HG03108 (cell line): ENCODE data around the gene EEF2K.

Experiments
- ATAC-seq: cut with Tn5 transposase; IDR thresholded peaks from one replicate; pipeline ENCODE4 v1.9.1; 2021; ENCODE audit warnings: moderate library complexity; ENCODE audit not compliant: unreplicated experiment

The EEF2K gene

GRCh38 chr16:22314661-22315626 is 108.9 kb downstream of the EEF2K start:
- no peak for ATAC-seq

- no peak for ATAC-seq
Measured at GRCh38 chr16:22315979-22316378, 109.9 kb downstream of the EEF2K start.

DNA sequence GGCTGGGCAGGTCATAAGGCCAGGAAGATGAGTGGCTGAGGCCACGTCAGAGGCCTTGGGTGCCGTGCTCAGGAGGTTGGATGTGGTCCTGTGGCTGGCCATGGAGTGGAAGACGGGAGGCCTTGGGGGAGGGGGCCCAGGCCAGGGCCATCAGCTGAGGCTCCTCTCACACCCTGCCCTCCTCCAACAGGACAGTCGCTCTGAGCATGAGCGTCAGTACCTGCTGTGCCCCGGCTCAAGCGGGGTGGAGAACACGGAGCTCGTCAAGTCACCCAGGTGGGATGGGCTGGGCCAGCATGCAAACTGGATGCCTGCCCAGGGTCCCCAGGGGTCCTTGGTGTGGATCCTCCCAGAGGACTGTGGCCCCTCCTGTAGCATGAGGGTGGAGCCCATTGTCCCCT is 110.3 kb downstream of the EEF2K start:
- ATAC-seq: no peak

DNA sequence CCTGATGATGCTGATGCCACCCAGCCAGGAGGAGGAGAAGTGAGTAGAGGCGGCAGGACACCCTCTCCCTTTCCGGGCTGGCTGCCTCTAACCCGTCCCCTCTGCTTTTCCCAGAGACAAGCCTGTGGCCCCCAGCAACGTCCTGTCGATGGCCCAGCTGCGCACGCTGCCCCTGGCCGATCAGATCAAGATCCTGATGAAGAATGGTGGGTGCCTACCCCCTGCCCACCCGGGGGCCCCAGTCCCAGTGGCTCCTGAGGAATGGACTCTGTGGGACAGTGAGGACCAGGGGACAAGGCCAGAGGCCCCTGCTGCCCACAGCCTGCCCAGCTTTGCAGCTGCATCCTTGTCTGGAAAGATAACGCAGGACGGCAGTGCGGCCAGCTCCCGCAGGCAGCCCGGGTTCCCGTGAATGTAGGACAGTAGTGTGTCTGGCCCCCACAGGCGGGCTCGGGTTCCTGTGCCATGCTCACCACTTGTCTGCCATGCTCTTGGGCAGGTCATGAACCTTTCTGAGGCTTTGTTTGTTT is 111.0 kb downstream of the EEF2K start:
- ATAC-seq: no peak

GRCh38 chr16:22317625-22318024 is 111.5 kb downstream of the EEF2K start:
- no peak for ATAC-seq

DNA sequence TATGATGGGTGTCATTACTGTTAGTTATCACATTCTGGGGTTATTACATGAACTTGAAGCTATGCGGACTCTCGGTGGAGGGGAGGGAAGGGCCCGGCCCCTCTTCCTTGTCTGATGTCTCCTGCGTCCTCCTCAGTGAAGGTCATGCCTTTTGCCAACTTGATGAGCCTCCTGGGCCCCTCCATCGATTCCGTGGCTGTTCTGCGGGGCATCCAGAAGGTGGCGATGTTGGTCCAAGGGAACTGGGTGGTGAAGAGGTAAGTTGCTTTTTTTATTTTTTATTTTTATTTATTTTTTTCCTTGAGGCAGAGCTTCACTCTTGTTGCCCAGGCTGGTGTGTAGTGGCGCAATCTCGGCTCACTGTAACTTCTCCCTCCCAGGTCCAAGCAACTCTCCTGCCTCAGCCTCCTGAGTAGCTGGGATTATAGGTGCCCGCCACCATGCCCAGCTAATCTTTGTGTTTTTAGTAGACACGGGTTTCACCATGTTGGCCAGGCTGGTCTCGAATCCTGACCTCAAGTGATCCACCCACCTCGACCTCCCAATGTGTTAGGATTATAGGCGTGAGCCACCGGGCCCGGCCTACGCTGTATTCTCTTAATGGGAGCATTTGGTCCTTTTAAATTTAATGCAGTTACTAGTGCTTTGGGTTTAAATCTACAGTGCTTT is 112.7 kb downstream of the EEF2K start:
- no peak for ATAC-seq

GRCh38 chr16:22320572-22321339 is 114.7 kb downstream of the EEF2K start:
- ATAC-seq: no peak

DNA sequence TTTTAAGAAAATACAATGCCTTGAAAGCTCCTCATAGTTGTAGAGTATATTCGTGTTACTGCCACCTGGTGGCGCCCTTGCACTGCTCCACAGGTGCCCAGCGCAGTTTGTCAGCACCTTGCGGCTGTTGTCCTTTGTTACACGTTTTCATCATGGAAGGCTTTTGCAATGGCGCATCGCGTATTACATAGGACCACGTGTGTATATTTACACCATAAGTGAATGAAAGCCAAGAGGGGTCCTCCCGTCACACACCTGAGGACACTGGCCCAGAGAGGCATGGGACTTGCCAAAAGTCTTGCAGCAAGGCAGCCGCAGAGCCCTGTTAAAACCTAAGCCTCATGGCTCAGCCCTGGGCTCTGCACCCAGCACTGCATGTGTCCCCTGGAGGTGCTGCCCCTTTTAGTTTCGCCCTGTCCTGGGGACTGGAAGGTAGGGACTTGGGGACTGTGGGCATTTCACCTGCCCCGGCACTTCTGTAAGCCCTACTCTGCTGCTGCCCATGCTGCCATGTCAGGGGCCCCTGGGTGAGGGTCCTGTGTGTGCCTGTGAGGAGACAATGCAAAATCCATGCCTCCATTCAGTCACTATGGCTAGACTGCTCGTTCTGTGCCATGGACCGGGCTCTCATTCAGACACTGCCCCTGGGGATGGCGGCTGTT is 115.4 kb downstream of the EEF2K start:
- ATAC-seq: no peak

DNA sequence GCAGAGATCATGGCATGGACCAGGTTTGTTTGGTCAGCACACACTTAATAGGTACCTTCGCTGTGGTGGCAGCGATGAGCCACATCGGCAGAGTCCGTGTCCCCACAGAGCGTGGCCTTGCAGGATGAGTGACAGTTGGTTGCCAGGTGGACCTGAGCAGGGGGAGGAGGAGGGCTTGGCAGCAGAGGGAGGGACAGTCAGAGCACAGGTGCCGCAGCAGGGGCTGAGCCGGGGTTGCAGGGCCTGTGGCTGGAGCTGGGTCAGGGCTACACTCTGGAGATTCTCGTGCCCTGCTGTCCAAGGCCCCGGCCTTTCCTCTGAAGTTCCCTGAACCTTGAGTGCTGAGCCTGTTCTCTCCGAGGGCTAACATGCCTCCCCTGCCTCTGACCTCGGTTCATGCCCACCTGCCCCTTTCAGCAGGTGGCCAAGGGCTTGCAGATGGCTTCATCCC is 116.0 kb downstream of the EEF2K start:
- ATAC-seq: no peak

- no peak for ATAC-seq
Measured at GRCh38 chr16:22322741-22323140, 116.7 kb downstream of the EEF2K start.

DNA sequence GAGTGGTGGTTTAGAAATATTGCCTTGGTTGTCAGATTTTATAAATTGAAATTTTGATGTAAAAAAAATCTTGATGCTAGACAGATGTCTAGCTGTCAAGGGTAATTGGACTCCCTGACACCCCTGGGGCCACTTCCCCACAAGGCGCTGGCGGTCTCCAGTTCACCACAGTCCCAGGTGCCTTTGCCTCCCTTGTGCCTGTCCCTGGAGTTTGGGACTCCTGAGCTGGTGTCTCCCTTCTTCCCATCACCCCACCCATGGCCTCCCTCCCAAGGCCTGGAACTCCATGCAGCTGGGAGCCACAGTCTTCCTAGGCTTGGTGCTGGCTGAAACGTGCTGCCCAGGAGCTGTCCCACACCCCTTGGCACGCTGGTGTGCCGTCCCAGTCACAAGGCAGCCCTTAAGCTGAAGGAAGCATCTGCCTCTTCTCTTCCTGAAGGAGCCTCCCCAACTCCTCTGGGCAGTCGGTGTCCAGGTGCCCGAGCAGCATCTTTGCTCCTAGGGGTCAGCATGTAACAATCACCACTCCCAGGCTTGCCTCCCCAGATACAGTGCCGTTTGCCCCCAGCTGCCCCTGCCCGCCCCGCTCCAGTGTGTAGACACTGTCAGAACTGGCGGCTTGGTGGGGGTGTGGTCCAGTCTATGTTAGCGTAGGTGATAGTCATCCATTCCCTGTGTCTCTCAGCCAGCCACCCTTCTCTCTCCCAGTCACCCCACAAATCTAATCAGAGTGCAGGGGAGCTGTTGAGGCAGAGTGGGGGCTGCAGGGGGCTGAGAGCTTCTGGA is 117.3 kb downstream of the EEF2K start:
- no peak for ATAC-seq

- ATAC-seq: no peak
Measured at GRCh38 chr16:22323959-22324786, 118.1 kb downstream of the EEF2K start.

DNA sequence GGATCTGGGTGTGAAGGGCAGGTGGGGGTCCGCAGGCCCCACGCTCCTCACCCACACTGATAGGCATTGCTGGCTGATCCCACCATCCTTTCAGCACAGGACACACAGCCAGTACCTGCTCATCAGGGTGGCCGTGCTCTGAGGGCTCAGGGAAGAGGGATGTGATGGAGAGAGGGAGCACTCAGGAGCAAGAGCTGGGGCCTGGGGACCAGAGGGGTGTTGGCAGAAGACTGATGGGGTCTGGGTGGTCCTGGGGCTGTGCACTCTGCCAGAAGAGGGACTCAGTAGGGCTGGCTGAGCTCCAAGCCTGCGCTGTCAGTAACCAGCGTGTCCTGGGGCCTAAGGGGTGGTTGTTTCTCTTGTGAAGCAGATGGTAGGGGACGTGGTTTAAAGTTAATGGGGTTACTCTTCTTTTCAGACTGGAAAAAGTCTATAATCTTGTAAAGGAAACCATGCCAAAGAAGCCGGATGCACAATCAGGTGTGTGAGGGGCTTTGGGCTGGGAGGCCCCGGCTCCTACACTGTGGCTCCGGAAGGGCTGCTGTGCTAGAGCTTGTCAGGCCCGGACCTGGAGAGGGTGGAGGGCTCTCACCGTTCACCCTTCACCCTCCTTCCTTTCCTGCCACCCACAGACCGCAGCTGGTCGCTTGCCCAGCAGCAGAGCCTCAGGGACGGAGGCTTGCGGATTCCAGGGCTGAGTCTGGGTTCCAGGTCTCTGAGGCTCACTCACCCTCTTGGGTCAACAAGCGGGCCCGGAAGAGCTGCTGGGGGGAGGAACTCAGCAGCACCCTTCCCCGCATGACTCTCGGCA is 118.9 kb downstream of the EEF2K start:
- ATAC-seq: no peak

- ATAC-seq: no peak
Measured at GRCh38 chr16:22325598-22326368, 119.7 kb downstream of the EEF2K start.

DNA sequence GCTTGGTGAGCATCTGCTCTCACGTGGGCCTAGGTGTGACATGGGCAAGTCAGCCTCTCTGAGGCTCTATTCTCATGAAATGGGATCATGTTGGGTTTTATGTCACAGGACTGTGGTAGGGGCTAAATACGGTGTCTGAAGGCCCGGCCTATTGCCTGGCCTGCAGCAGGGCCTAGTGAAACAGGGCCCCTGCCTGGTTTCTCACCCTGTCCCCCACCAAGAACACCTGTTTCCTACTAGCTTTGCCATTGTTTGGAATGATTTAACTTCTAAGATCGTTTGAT is 120.2 kb downstream of the EEF2K start:
- no peak for ATAC-seq

- no peak for ATAC-seq
Measured at GRCh38 chr16:22326771-22327445, 120.8 kb downstream of the EEF2K start.

GRCh38 chr16:22327446-22327775 is 121.3 kb downstream of the EEF2K start:
- no peak for ATAC-seq
